Mesothelial cell of epicardium (in vitro differentiated cells): Measurements from ENCODE around the gene LLGL1. TPM values are rescaled to one million over a fixed set of nuclear protein-coding genes. Genes with fewer than 3 reads are reported as not detected.
A peak's percentile ranks its signal among the peaks of the same experiment; 100 is the strongest.
"Not testable (repeated sequence)": the region's sequence is repeated elsewhere in the genome, so short reads cannot be mapped to it uniquely, and the experiment has no call there.

Experiments
- DNase-seq, 2 experiments: peaks; one replicate each; pipeline ENCODE4 v3.0.0; 2021; ENCODE audit warnings: low spot score in 2 of 2; ENCODE audit not compliant: unreplicated experiment in 2 of 2
- H3K27ac Mint-ChIP-seq: 2 replicates; pipeline ENCODE4 v1.8.0; 2021; ENCODE audit warnings: mixed read lengths
- H3K27me3 Mint-ChIP-seq: 2 replicates; pipeline ENCODE4 v1.8.0; 2021; ENCODE audit warnings: low read depth, mixed read lengths
- H3K36me3 Mint-ChIP-seq: 2 replicates; pipeline ENCODE4 v1.8.0; 2021; ENCODE audit warnings: mixed read lengths
- H3K4me1 Mint-ChIP-seq: 2 replicates; pipeline ENCODE4 v1.8.0; 2021; ENCODE audit warnings: mixed read lengths
- H3K4me3 Mint-ChIP-seq: 2 replicates; pipeline ENCODE4 v1.8.0; 2021; ENCODE audit warnings: mild to moderate bottlenecking, moderate library complexity, mixed read lengths
- H3K9me3 Mint-ChIP-seq: 2 replicates; pipeline ENCODE4 v1.8.0; 2021; ENCODE audit warnings: mixed read lengths
- total RNA-seq: library from RNA; stranded (reverse); gene quantifications from 3 replicates; pipeline ENCODE4 v1.2.1, GENCODE V29; 2021
- TF ChIP-seq, protein P1 (sequence below): fragments of 200-600 bp; sonication (generic); IDR thresholded peaks from one replicate; pipeline ENCODE4 v1.5.0; 2021; ENCODE audit warnings: antibody characterized with exemption; ENCODE audit not compliant: unreplicated experiment

LLGL1 gene
- total RNA-seq, 1 donor from 2014 or later: 72.1 TPM

DNA sequence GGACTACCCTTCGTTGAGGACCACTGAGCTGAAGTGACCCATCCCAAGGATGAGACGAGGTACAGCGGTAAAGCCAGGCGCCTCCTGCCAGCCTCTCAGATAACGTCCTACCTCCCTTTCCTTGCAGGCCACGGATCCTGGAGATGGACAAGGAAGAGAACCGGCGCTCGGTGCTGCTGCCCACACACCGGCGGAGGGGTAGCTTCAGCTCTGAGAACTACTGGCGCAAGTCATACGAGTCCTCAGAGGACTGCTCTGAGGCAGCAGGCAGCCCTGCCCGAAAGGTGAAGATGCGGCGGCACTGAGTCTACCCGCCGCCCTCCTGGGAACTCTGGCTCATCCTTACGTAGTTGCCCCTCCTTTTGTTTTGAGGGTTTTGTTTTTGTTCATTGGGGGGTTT, 17.3 kb upstream of the LLGL1 start:
- H3K4me3 Mint-ChIP-seq: no peak overlapping the region
- H3K36me3 Mint-ChIP-seq: peaks cover 20% of the 10 kb centered on the region
- H3K4me1 Mint-ChIP-seq: no peaks in the 10 kb centered on the region
- H3K9me3 Mint-ChIP-seq: no peaks in the 10 kb centered on the region
- no peak for DNase-seq
- H3K27ac Mint-ChIP-seq: no peak overlapping the region
- no peaks in the 10 kb centered on the region for H3K27me3 Mint-ChIP-seq
- TF ChIP-seq, protein P1, sequence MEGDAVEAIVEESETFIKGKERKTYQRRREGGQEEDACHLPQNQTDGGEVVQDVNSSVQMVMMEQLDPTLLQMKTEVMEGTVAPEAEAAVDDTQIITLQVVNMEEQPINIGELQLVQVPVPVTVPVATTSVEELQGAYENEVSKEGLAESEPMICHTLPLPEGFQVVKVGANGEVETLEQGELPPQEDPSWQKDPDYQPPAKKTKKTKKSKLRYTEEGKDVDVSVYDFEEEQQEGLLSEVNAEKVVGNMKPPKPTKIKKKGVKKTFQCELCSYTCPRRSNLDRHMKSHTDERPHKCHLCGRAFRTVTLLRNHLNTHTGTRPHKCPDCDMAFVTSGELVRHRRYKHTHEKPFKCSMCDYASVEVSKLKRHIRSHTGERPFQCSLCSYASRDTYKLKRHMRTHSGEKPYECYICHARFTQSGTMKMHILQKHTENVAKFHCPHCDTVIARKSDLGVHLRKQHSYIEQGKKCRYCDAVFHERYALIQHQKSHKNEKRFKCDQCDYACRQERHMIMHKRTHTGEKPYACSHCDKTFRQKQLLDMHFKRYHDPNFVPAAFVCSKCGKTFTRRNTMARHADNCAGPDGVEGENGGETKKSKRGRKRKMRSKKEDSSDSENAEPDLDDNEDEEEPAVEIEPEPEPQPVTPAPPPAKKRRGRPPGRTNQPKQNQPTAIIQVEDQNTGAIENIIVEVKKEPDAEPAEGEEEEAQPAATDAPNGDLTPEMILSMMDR: no peak

DNA sequence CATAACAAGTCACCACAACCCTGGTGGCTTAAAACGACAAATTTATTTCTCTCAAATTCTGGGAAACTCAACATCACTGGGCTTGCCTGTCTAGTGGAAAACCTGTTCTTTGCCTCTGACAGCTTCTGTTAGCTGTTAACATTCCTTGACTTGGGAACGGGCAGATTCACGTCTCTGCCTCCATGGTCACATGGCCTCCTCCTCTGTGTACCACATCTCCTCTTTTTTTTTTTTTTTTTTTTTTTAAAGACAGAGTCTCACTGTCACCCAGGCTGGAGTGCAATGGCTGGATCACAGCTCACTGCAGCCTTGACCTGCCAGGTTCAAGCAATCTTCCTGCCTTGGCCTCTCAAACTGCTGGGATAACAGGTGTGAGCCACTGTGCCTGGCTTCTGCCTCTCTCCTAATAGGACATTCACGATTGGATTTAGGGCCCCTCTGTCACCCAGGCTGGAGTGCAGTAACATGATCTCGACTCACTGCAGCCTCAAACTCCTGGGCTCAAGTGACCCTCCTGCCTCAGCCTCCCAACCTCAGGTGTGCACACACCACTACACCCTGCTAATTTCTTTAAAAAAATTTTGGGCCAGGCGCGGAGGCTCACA, 11.7 kb upstream of the LLGL1 start:
- Mint-ChIP-seq H3K27ac (peak overlapping the region; percentile 6), H3K27me3 (no peaks in the 10 kb centered on the region), H3K4me3 (no peak overlapping the region), H3K4me1 (peaks cover 2% of the 10 kb centered on the region), H3K36me3 (peaks cover 10% of the 10 kb centered on the region), H3K9me3 (no peaks in the 10 kb centered on the region)
- TF ChIP-seq, protein P1: no peak
- no peak for DNase-seq

DNA sequence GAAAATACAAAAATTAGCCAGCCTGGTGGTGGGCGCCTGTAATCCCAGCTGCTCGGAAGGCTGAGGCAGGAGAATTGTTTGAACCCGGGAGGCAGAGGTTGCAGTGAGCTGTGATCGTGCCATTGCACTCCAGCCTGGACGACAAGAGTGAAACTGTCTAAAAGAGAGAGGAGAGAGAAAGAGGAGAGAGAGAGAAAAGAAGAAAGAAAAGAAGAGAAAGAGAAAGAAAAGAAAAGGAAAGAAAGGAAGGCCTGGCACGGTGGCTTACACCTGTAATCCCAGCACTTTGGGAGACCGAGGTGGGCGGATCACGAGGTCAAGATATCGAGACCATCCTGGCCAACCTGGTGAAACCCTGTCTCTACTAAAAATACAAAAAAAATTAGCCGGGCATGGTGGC, 8.5 kb upstream of the LLGL1 start:
- H3K9me3 Mint-ChIP-seq, H3K27me3 Mint-ChIP-seq, H3K4me3 Mint-ChIP-seq, DNase-seq, H3K36me3 Mint-ChIP-seq, H3K27ac Mint-ChIP-seq, H3K4me1 Mint-ChIP-seq: not testable (repeated sequence)

DNA sequence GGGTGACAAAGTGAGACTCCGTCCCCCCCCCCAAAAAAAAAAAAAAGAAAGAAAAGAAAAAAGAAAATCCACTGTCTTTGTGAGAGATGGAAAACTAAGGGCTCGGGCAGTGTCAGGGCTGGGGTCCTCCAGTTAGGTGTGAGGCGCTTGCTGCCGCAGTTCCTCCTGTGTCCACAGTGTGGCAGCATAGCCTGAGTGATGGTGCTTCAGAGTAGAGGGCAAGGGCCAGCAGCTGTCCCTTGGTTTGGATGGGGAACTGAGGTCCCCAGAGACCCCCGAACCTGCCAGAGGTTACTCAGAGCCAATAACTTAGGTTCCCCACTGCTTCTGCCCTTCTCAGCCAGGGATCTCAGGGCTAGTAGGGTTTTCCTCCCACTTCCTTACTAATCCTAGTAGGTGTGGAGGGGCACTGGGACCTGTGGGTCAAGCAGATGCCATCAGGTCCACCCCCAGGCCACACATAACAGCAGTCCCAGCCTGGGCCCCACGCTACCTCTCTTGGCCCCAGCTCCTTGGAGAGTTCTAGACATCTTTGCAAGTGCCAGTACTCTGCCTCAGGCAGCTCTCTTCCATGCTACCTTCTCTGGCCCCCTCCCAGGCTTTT, 7.9 kb upstream of the LLGL1 start:
- Mint-ChIP-seq H3K4me3 (no peak overlapping the region), H3K27me3 (no peaks in the 10 kb centered on the region), H3K36me3 (no peaks in the 10 kb centered on the region), H3K27ac (no peak overlapping the region), H3K9me3 (no peaks in the 10 kb centered on the region), H3K4me1 (peaks cover 6% of the 10 kb centered on the region)
- TF ChIP-seq, protein P1: peak; percentile 71
- peak; percentile 49 to 79 for DNase-seq

DNA sequence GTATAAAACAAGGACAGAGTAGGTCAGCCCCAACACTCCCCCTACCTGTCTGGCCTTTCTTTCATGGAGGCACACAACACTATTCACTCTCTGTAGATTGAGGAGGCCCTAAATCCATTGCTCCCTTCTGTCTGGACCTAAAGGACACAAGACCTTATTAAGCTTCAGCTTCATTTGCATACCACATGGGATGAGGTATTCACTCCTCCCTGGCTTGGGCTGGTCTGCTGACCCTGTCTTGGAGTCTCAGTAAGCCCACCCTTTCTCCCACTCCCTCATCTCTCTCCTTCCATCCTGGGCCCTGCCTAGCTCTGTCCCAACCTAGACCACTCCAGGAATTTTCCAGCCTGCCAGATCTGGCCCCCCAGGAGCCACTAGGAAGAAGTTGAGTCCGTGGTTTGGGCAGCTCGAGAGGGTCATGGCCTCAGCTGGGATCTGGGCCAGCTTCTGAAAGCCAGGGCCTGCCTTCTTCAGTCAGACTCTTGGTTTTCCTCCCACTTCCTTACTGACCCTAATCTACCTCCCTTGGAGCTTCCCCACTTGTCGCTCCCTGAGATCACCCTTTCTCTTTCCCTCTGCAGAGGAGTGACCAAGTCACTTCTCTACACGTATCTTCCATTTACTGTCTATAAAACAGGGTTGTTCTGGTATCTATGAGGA, 6.5 kb upstream of the LLGL1 start:
- H3K9me3 Mint-ChIP-seq: no peaks in the 10 kb centered on the region
- H3K4me3 Mint-ChIP-seq: no peak overlapping the region
- no peak for DNase-seq
- peak overlapping the region; percentile 21 for H3K27ac Mint-ChIP-seq
- no peaks in the 10 kb centered on the region for H3K36me3 Mint-ChIP-seq
- TF ChIP-seq, protein P1: no peak
- no peaks in the 10 kb centered on the region for H3K27me3 Mint-ChIP-seq
- peaks cover 6% of the 10 kb centered on the region for H3K4me1 Mint-ChIP-seq

DNA sequence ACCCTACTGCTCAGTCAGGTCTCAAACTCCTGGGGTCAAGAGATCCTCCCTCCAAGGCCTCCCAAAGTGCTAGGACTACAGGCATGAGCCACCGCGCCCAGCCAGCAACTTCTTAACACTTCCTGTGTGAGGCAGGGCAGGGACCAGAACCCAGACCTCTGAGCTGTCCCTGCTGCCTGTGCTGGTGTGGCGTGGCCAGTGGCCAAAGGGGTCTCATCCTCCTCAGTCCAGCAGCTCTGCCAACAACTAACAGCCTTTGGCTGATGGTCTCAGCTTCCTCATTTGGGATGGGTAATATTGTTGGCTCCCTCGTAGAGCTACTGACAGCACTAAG, 1.4 kb upstream of the LLGL1 start:
- TF ChIP-seq, protein P1: no peak
- Mint-ChIP-seq H3K4me3 (no peak overlapping the region), H3K4me1 (peaks cover 25% of the 10 kb centered on the region), H3K9me3 (no peaks in the 10 kb centered on the region), H3K36me3 (no peaks in the 10 kb centered on the region), H3K27me3 (no peaks in the 10 kb centered on the region), H3K27ac (peak overlapping the region; percentile 97)
- DNase-seq: no peak
